Activated CD8-positive, alpha-beta memory T cell treated with anti-CD3 and anti-CD28 coated beads, Interleukin-2, amount 50 U/mL, for 1 hour (primary cell): ENCODE data around the gene ATXN1.
A peak's percentile ranks its signal among the peaks of the same experiment; 100 is the strongest.

ENCODE experiments used
- DNase-seq: peaks from one replicate; pipeline ENCODE4 v3.0.0-alpha.2; 2020; ENCODE audit errors: extremely low read depth

The ATXN1 gene

DNA sequence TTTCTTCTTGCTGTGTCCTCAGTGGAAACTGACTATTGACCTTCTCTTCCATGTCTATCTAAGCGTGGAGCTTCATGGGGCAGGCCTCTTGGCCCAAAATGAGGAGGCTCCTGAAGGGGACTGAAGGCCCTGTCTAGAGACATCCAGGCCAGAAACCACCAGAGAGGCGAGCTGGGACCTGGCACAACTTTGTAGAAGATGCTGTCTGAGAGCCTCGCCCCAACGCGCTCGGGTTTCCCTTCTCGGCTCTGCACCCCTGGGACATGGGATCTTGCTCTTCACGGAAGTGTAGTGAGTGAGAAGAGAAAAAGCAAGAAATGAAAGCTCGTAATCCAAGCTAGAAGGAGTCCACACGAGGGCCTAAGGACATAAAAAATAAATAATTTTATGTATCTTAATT lies 426.1 kb downstream of the ATXN1 start:
- no peak for DNase-seq

DNA sequence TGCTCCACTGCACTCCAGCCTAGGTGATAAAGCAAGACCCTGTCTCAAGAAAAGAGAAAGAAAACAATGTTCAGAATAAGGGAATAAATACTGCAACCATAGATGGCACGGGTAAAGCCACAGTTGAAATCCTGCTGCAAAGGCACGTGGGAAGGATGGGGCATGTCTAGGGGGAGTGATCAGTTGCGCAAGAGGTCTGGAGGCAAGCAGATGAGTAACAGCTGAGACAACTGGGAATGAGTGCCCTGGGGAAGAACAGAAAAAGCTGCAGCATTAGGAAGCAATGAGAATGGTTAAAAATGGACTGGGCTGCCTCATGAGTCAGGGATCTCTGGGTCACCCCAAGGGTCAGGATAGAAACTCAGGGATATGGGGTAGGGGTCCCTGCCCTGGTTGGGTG lies 426.6 kb downstream of the ATXN1 start:
- no peak for DNase-seq

DNA sequence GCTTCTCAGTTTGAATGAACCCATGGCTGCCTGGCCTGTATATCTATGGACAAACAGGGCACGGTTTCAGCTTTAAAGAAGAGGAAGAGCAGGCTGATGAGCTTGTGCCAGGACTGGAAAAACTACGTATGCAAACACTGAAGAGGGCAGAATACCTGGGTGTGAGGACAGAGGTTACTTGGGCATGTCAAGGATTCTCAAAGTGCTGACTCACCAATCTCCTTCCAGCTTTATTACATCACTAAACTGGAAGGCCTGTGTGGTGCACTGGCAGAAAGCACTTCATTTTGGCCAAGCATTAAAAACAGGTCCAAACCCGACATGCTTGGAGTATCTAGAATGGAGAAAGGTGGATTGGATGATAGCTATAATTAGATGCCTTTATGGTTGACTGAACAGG lies 427.7 kb downstream of the ATXN1 start:
- no peak for DNase-seq

DNA sequence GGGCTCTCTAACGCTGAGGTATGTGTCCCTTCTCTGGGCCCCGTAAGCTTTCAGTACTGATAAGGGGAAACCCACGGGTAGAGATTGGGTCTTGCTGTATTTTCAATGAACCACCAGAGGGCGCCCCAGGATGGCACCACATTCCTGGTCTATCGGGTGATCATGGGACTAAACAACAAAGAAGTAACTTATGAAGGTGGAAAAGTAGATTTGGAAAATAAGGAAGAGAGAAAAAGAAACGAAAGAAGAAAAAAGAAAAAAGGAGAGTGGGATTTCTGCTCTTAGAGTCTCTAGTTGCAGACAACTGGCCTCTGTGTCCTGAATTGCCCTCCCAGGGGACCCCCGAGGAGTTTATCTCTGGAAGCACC lies 429.1 kb downstream of the ATXN1 start:
- peak; percentile 50 for DNase-seq

DNA sequence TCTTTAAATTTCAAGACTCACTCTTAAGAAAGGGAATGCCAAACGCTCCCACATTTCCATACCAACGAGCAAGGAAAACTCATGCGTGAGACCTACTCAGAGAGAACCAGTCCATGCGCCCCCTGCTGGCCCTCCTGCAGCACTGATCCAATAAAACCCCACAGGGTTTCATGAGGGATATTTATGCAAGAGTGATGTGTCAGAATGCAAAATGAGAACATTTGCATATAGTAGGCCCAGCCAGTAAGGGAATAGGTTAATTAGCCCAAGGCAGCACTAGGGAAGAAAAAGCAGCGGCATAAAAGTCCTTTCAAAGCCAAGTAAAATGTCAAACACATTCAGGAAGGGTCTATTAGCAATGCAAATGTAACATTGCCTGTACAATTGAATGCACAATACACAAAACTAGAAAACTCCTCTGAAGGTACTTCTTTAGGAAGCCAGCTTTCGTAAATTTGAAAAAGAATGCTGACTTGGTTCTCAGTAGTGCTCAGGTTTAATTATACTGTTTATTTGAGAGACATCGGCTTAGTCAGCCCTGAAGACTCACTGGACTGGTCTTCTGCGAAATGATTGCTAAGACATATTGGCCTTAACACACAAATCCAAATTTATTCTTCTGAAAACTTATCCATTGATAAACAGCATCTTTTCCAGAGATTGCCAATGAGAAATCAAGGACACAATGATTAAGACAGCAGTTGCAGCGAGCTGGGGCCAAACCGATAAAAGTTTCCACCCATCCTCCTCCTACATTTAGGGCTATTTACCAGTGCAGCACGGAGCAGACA lies 429.7 kb downstream of the ATXN1 start:
- DNase-seq = peak; percentile 23

DNA sequence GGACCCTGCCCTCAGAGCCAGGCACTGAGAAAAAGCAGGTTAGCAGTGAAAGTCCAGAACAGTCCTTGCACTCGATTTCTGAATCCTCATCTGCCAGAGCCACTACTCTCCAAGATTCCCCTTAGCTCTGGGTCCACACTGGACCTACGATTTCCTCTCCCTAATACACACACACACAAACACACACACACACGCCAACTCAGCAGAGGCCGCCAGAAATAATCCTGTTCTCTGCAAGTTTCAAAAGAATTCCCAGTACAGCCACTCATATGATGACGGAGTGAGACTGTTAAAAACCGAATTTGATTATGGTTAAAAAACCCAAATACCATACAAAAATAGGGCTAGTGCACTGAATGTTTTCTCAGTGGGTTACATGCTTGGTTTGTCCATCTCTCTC lies 432.0 kb downstream of the ATXN1 start:
- no peak for DNase-seq

DNA sequence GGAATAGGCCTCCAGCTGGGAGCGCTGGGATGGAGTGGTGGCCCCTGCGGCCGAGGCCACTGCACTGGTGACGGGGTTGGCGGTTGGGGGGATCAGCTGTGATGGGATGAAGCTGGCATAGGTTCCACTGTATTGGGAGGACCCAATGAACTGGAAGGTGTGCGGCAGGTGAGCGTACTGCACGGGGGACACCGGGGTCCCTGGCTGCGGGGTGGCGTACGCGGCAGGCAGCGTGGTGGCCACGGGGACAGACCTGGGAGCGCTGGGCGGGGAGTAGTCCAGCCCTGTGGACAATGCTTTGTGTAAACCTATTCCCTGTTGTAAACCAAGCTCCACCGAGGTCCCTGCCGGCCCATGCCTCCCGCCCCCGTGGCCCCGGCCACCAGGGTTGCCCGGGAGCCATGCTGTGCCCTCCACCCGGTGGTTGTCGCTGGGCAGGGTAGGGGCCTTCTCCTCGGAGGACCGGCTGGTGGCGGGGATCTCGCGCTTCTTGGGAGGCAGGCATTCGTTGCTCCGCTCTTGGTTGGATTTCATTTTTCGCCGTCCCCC lies 433.4 kb downstream of the ATXN1 start:
- DNase-seq = no peak

DNA sequence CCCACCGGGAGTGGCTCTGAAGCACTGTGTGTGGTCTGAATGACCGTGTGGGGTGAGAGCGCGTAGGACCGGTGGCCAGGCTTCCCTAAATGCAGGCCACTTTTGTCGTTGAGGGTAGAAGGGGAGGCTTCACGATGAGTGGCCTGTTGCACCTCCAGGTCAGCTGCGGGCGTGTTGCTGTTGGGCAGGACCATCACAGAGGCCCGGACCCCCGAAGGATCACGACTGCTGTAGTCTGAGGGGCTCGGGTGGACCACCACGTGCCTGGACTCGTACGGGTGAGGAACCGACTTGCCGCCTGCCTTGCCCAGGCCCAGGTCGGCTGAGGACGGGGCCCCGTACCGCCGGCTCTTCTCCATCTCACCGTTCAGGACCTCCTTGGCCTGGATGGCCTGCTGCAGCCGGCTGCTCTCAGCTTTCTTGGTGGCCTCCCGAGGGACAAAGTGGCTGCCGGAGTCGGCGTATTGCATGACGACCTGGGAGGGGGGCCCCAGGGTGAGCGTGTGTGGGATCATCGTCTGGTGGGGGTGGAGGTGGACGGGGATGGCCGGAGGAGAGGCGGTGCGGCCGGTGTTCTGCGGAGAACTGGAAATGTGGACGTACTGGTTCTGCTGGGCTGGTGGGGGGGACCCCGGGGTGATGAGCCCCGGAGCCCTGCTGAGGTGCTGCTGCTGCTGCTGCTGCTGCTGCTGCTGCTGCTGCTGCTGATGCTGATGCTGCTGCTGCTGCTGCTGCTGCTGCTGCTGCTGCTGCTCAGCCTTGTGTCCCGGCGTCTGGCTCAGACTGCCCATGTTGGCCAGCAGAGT lies 434.1 kb downstream of the ATXN1 start:
- no peak for DNase-seq

DNA sequence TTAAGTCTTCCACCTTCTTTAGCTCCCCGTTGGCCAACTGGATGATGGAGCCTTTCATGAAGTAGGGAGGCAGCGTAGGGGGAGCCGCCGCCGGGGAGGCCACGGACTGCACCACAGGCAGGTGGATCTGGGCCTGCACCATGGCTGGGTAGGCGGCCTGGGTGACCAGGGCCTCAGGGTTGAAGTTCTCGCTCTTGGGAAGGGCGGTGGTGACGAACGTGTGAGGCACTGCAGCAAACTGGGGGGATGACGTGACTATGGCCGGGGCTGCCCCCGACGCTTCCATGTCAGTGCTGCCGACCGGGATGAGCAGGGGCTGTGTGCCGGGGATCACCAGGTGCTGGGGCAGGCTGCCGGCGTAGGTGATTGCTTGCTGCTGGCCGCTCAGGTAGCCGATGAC lies 434.7 kb downstream of the ATXN1 start:
- no peak for DNase-seq

DNA sequence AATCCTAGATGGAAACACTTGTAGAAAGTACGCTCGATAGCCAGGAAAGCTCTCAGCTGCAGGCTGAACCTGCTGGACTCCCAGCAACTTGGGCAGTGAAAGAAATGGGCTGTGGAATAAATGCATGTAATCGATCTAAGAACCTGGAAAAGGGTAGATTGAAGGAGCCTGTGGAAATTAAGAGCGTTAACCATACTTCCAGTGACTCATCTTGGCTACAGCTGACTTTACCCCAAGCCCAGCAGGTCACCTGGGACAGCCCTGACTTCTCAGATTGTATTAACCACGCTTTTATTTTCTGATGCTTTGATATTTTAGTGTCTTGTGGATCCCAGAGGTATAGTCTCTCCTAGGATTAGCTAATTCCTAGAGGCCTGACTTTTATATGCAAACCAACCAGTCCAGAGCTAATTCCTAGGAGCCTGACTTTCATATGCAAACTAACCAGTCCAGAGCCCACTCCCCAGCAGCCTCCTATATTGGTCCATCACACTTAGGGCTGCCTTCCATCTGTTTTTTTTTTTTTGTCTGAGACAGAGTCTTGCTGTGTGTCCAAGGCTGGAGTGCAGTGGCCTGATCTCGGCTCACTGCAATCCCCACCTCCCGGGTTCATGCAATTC lies 436.5 kb downstream of the ATXN1 start:
- no peak for DNase-seq

DNA sequence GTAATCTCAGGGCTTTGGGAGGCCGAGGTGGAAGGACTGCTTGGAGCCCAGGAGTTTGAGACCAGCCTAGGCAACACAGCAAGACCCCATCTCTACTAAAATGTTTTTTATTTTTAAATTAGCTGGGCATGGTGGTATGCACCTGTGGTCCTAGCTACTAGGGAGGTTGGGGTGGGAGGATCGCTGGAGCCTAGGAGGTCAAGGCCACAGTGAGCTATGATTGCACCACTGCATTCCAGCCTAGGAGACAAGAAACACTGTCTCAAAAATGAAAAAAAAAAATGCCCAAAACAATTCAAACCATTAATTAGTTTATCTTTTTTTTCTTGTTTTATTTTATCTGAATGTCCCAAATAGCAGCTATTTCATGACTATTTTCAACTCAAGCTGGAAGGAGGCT lies 437.1 kb downstream of the ATXN1 start:
- DNase-seq = no peak

DNA sequence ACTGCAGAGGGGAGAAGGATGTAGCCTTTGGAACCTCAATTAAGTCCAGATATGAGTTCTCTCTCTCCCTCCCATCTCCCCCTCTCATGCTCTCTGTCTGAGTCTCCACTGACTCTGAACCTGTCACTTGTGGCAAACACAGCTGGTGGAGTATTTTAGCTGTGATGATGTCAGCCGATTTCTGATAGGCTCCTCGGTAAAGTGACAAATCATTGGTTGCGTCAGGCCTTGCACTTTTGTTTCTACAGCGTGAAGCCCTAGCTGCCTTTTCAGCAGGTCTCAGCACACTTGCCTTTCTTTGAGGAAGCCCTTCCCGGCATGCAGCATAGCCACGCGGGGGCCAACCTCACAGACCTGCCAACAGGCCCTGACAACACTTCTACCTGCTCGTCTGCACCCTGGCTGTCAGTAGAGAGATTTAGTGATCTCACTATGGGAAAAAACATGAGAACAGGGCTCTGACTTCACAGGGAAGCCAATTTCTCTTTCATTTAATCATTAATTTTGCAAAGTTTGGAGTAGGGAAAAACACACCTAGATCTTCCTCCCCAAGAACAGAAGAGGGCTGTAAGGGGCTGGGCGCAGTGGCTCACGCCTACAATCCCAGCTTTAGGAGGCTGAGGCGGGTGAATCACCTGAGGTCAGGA lies 438.5 kb downstream of the ATXN1 start:
- DNase-seq = peak; percentile 67

DNA sequence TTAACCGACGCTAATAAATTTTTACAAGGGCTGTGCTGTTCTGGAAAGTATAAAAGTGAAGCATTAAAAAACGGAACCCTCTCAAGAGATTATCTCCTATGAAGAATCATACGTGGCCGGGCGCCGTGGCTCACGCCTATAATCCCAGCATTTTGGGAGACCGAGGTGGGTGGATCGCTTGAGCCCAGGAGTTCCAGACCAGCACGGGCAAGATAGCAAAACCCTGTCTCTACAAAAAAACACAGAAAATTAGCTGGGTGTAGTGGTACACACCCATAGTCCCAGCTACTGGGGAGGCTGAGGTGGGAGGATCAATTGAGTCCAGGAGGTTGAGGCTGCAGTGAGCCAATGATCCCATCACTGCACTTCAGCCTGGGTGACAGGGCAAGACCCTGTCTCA lies 439.4 kb downstream of the ATXN1 start:
- DNase-seq = no peak

DNA sequence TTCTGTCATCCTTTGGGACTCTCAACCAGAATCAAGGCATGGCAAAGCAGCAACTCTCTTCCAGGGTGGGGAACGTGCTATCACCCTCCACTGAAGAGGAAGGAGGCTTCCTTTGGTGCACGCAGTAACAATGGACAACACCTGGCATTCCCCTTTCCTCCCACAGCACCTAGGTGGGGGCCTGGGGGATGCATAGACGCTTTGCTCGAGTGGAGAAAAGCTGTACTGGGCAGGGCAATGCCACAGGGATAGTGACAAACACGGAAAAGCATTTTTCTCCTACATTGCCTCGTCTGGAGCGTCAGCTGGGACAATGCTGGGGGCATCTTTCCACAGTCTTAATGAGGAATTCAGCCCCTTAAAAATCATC lies 439.9 kb downstream of the ATXN1 start:
- no peak for DNase-seq

DNA sequence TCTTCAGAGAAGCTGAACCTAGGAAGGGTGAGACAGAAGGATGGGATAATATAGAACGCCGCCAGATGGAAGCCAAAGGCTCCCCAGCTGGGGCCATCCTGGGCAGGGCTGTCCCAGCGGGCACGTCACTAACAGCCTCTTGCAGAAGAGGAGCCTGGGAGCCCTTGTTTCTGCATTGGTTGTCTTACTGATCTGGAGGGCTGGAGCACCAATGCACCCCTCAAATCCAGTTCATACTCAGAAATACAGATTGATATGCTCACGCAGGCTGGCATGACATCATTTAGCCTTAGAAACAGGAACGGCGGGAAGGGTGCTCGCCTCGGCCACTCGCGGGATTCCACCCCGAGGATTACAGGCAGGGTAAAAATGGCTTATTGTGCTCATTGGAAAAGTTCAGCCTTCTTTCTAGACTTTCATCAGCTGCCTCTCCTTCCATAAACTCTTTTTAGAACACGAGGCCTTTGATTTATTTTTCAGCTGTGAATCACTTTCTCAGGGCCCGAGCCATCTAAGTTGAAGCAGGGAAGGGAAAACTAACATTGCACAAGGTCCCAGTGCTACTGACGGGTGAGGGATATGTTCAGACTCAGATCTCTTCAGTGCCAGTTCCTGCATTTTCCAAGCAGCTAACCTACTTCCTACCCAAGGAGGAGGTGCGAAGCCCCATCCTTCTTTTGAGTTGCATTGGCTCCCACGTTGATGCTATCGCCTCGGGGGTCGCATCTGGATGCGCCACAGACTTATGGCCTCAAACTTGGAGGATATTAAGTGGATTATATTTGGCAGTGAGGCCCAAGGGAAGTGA lies 440.5 kb downstream of the ATXN1 start:
- DNase-seq = no peak

DNA sequence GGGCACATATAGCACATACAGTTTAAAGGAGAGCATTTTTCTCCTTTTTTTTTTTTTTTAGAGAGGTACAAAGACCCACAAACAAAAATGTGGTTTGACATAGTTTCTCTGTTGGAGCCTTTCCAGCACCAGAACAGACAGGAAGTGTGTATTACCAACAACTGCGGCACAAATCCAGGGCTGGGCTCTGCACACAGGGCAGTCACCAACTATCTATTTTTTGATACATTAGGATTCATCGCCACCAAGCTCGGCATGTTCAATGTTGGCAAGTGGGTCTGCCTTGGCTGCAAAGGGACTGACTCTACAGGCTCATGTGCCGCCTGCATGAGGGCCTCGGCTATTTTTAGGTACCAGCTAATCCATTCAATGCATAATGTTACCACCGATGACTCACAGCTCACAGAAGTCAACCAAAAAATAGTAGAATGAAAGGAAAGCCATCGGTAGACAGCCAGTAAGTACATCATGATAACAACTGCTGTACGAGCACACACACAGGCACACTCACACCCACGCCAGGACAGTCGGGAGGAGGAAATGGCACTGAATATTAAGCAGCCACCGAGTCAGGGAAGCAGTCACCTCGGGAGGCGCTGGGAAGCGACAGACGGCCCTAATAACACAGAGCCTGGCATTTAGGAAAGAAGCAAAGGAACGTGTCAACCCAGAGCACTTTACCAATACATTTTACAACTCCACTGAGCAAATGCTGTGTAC lies 441.3 kb downstream of the ATXN1 start:
- peak; percentile 62 for DNase-seq

DNA sequence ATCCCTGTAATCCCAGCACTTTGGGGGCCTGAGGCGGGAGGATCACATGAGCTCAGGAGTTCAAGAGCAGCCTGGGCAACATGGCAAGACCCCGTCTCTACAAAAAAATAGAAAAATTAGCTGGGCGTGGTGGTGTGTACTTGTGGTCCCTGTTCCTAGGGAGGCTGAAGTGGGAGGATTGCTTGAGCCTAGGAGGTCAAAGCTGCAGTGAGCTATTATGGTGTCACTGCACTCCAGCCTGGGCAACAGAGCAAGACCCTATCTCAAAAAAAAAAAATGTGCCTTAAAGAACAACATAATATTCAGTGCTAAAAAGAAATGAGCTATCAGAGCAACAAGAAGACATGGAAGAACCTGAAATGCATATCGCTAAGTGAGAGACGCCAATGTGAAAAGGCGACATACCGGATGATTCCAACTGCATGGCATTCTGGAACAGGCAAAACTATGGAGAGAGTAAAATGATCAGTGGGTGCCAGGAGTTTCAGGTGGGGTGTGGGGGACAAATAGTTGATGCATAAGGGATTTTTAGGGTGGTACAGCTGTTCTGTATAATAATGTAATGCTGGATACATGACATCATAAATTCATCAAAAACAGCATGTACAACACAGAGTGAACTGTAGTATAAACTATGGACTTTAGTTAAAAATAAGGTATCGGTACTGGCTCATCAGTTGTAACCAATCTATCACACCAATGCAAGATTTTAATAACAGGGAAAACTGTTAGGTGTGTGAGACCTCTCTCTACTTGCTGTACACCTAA lies 442.1 kb downstream of the ATXN1 start:
- DNase-seq = no peak

DNA sequence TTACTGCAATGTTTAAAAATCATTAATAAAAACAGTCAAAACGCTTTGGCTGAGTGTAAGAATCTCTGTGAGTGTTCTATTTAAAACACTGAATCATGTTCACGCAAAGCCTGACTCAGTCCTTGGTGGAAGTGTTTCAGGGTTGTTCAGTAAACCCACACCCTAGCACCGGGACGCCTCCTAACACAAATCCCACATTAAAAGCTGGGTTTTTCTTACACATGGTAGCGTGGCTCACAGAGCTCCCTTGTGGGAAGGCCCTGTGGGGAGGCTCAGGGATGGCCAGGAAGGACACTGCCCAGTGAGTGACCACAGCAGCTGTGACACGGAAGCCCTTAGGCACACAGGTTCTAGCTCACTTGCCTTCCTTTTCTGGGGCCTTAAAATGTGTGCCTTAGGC lies 442.7 kb downstream of the ATXN1 start:
- no peak for DNase-seq

DNA sequence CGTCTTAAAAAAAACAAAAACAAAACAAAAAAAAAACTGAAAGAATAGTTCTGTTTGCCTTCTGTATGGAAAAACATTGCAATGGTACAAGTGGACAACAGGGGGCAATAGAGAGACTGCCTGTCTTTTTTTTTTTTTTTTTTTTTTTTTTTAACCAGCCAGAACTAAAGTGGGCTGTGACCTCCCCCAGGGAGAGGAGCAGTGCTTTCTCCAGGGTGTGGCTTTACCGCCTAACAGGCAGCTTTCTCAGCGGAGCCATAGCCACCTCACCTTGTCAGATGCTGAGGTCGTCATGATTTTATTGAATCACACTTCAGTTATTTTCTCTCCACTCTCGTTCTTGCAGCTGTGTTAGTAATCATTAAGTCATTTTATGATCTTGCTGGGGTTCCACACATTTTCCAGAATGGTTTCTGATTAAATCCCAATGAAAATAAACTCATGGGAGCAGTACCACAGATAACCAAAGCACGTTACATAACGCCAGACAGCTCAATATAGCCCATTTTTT lies 444.5 kb downstream of the ATXN1 start:
- no peak for DNase-seq

DNA sequence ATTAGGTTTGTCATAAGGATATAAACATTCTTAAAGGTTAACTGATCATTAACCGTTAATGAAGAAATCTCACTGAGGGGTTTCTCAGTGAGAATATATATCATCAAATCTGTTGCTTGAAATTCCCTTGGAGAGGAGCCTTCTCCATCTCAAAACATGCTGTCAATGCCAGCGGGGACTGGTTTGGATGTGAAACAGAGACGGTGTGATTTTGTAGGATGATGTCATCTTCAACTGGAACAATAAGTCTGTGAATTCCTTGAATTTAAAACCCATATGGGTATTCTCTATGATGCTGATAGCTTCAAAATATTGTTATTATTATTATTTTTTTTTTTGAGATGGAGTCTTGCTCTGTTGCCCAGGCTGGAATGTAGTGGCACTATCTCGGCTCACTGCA lies 447.0 kb downstream of the ATXN1 start:
- no peak for DNase-seq
